ENCODE data around the gene CDH5. TPM values are rescaled to one million over a fixed set of nuclear protein-coding genes. Genes with fewer than 3 reads are reported as not detected.

The CDH5 gene
- total RNA-seq, 2 experiments from 2014 or later: not detected

GRCh38 chr16:66443269-66443652 lies 76.8 kb downstream of the CDH5 start:
- H3K9me2 ChIP-seq (ENCODE audit: insufficient read depth, low read length): no peaks in the 10 kb centered on the region
- no peak overlapping the region for H3K27ac ChIP-seq (ENCODE audit: low read depth, low read length, poor library complexity, severe bottlenecking)
- POLR2A ChIA-PET: interaction anchor here (0.6 kb wide), 1 partner anchor 79 kb away, joined by 3 read pairs; no protein-coding TSS in a partner anchor
- H3K79me2 ChIP-seq (ENCODE audit: insufficient read depth, low read depth, low read length): no peaks in the 10 kb centered on the region
- intact Hi-C loops (cut with micrococcal nuclease; ENCODE audit: unreplicated experiment): no loop called here
- TF ChIP-seq CTCF (conservative IDR thresholded peaks at IDR 0.05; ENCODE audit: low read length) (no peak), EZH2phosphoT487 (IDR thresholded peaks at IDR 0.05; ENCODE audit: borderline replicate concordance, low read depth, low read length) (no peak)
- DNase-seq (ENCODE audit: low spot score): no peak
- H3K4me3 ChIP-seq (ENCODE audit: low read depth, low read length, poor library complexity, severe bottlenecking): no peak overlapping the region
- CTCF ChIA-PET (ENCODE audit: unreplicated experiment): interaction anchor here (0.6 to 0.7 kb wide), 2 partner anchors 12 to 86 kb away, joined by 3 read pairs; no protein-coding TSS in a partner anchor
- no peaks in the 10 kb centered on the region for H3K36me3 ChIP-seq (ENCODE audit: insufficient read depth, low read length)
- H3K4me2 ChIP-seq (ENCODE audit: low read length): no peak overlapping the region
- H3K9me3 ChIP-seq (ENCODE audit: low read length): no peaks in the 10 kb centered on the region
- H4K20me1 ChIP-seq (ENCODE audit: insufficient read depth, low read length): no peaks in the 10 kb centered on the region
- no peak overlapping the region for H2AFZ ChIP-seq (ENCODE audit: low read length)
- BruUV-seq (replicated peaks): no TSS peak
- H3K4me1 ChIP-seq (ENCODE audit: insufficient read depth, low read length, poor library complexity, severe bottlenecking): no peaks in the 10 kb centered on the region

GRCh38 chr16:66444049-66444481 lies 77.6 kb downstream of the CDH5 start:
- Histone ChIP-seq H3K9me3 (ENCODE audit: low read length) (no peaks in the 10 kb centered on the region), H3K36me3 (ENCODE audit: insufficient read depth, low read length) (no peaks in the 10 kb centered on the region), H3K4me2 (ENCODE audit: low read length) (no peak overlapping the region), H3K9me2 (ENCODE audit: insufficient read depth, low read length) (no peaks in the 10 kb centered on the region), H3K79me2 (ENCODE audit: insufficient read depth, low read depth, low read length) (no peaks in the 10 kb centered on the region), H4K20me1 (ENCODE audit: insufficient read depth, low read length) (no peaks in the 10 kb centered on the region), H3K4me3 (ENCODE audit: low read depth, low read length, poor library complexity, severe bottlenecking) (no peak overlapping the region), H3K4me1 (ENCODE audit: insufficient read depth, low read length, poor library complexity, severe bottlenecking) (no peaks in the 10 kb centered on the region), H2AFZ (ENCODE audit: low read length) (no peak overlapping the region), H3K27ac (ENCODE audit: low read depth, low read length, poor library complexity, severe bottlenecking) (no peak overlapping the region)
- no peak for DNase-seq (ENCODE audit: low spot score)
- TF ChIP-seq EZH2phosphoT487 (IDR thresholded peaks at IDR 0.05; ENCODE audit: borderline replicate concordance, low read depth, low read length) (no peak), CTCF (conservative IDR thresholded peaks at IDR 0.05; ENCODE audit: low read length) (no peak)
- CTCF ChIA-PET (ENCODE audit: unreplicated experiment): interaction anchor here (0.6 to 0.7 kb wide), 2 partner anchors 11 to 87 kb away, joined by 3 read pairs; no protein-coding TSS in a partner anchor
- no TSS peak for BruUV-seq (replicated peaks)
- intact Hi-C loops (cut with micrococcal nuclease; ENCODE audit: unreplicated experiment): no loop called here
- POLR2A ChIA-PET: no interaction called here

- TF ChIP-seq CTCF (conservative IDR thresholded peaks at IDR 0.05; ENCODE audit: low read length) (no peak), EZH2phosphoT487 (IDR thresholded peaks at IDR 0.05; ENCODE audit: borderline replicate concordance, low read depth, low read length) (no peak)
- H3K9me2 ChIP-seq (ENCODE audit: insufficient read depth, low read length): no peaks in the 10 kb centered on the region
- CTCF ChIA-PET (ENCODE audit: unreplicated experiment): no interaction called here
Measured at GRCh38 chr16:66446737-66447136, 80.2 kb downstream of the CDH5 start.

More at GRCh38 chr16:66446737-66447136, 80.2 kb downstream of the CDH5 start:
- Histone ChIP-seq H3K4me2 (ENCODE audit: low read length) (no peak overlapping the region), H3K79me2 (ENCODE audit: insufficient read depth, low read depth, low read length) (no peaks in the 10 kb centered on the region), H3K27ac (ENCODE audit: low read depth, low read length, poor library complexity, severe bottlenecking) (no peak overlapping the region), H3K9me3 (ENCODE audit: low read length) (no peaks in the 10 kb centered on the region), H3K36me3 (ENCODE audit: insufficient read depth, low read length) (no peaks in the 10 kb centered on the region), H3K4me3 (ENCODE audit: low read depth, low read length, poor library complexity, severe bottlenecking) (no peak overlapping the region), H4K20me1 (ENCODE audit: insufficient read depth, low read length) (no peaks in the 10 kb centered on the region), H3K4me1 (ENCODE audit: insufficient read depth, low read length, poor library complexity, severe bottlenecking) (no peaks in the 10 kb centered on the region), H2AFZ (ENCODE audit: low read length) (no peak overlapping the region)
- intact Hi-C loops (cut with micrococcal nuclease; ENCODE audit: unreplicated experiment): no loop called here
- DNase-seq (ENCODE audit: low spot score): no peak
- POLR2A ChIA-PET: interaction anchor here (0.5 to 1.6 kb wide), 2 partner anchors 9 to 62 kb away, joined by 3 to 6 read pairs; no protein-coding TSS in a partner anchor
- BruUV-seq (replicated peaks): no TSS peak
